SK-N-SH (cell line): ENCODE data around the gene ABHD12. TPM values are rescaled to one million over a fixed set of nuclear protein-coding genes. Genes with fewer than 3 reads are reported as not detected.

Source experiments
- CTCF ChIA-PET: fragments of 300-600, 350-600 bp; formaldehyde crosslinking; extraction: SDS; loops from one replicate; lab custom pipeline; 2021; lab: Yijun Ruan, JAX
- POLR2A ChIA-PET: fragments of 350-600 bp; sonication (Branson Sonifier 250); formaldehyde crosslinking; extraction: SDS; loops from one replicate; lab custom pipeline; 2020; ENCODE audit warnings: antibody characterized with exemption, inconsistent platforms; lab: Yijun Ruan, JAX
- DNase-seq: peaks from one replicate; pipeline ENCODE4 v3.0.0; 2012
- H2AFZ ChIP-seq: fragments of 200-600 bp; sonication (generic); 2 replicates; pipeline ENCODE4 v1.8.1; 2016; ENCODE audit warnings: antibody characterized with exemption, mild to moderate bottlenecking, low read depth
- H3F3A ChIP-seq: fragments of 200-600 bp; sonication (generic); replicated peaks from 2 replicates; pipeline ENCODE3; 2016; ENCODE audit warnings: antibody characterized with exemption, mild to moderate bottlenecking; ENCODE audit not compliant: insufficient read depth
- H3K27ac ChIP-seq, 2 experiments: fragments of 200-500 bp in 1 of 2; fragments of 200-600 bp in 1 of 2; sonication (Bioruptor generic) in 1 of 2; sonication (generic), shearing (Covaris generic) in 1 of 2; 2 replicates each; pipeline versions ENCODE4 v1.5.1 to v1.6.1; 2014 to 2016; ENCODE audit warnings: low read depth in 2 of 2, inconsistent platforms in 1 of 2, low read length in 1 of 2, mild to moderate bottlenecking in 1 of 2, mixed read lengths in 1 of 2
- H3K27me3 ChIP-seq: fragments of 200-600 bp; sonication (generic), shearing (Covaris generic); 2 replicates; pipeline ENCODE4 v1.6.1; 2016; ENCODE audit warnings: mixed run types; ENCODE audit not compliant: insufficient read depth
- H3K36me3 ChIP-seq, 2 experiments: fragments of 200-500 bp in 1 of 2; fragments of 200-600 bp in 1 of 2; sonication (Bioruptor generic) in 1 of 2; sonication (generic) in 1 of 2; replicated peaks in 1 of 2; 2 replicates each; pipeline versions ENCODE3 to v1.5.1; 2014 to 2016; ENCODE audit warnings: low read length in 1 of 2, mild to moderate bottlenecking in 1 of 2; ENCODE audit not compliant: insufficient read depth in 2 of 2, control insufficient read depth in 1 of 2
- H3K4me1 ChIP-seq, 2 experiments: fragments of 200-500 bp in 1 of 2; fragments of 200-600 bp in 1 of 2; sonication (Bioruptor generic) in 1 of 2; sonication (generic), shearing (Covaris generic) in 1 of 2; 2 replicates each; pipeline versions ENCODE4 v1.5.1 to v1.6.1; 2014 to 2016; ENCODE audit warnings: low read depth in 1 of 2, low read length in 1 of 2, mixed run types in 1 of 2; ENCODE audit not compliant: insufficient read depth in 2 of 2, control insufficient read depth in 1 of 2
- H3K4me2 ChIP-seq: fragments of 200-600 bp; sonication (generic), shearing (Covaris generic); 2 replicates; pipeline ENCODE4 v1.6.1; 2017; ENCODE audit warnings: mixed run types
- H3K4me3 ChIP-seq, 2 experiments: fragments of 200-500 bp in 1 of 2; fragments of 200-600 bp in 1 of 2; sonication (Bioruptor generic) in 1 of 2; sonication (generic), shearing (Covaris generic) in 1 of 2; 2 replicates each; pipeline versions ENCODE4 v1.5.1 to v1.8.1; 2014 to 2016; ENCODE audit warnings: low read depth in 2 of 2, inconsistent platforms in 1 of 2, low read length in 1 of 2, mild to moderate bottlenecking in 1 of 2, mixed read lengths in 1 of 2, moderate library complexity in 1 of 2
- H3K79me2 ChIP-seq: fragments of 200-600 bp; sonication (generic); 2 replicates; pipeline ENCODE4 v1.8.1; 2017; ENCODE audit warnings: mild to moderate bottlenecking; ENCODE audit not compliant: insufficient read depth
- H3K9ac ChIP-seq: fragments of 200-600 bp; sonication (generic); 2 replicates; pipeline ENCODE4 v1.6.1; 2017; ENCODE audit warnings: mixed run types
- H3K9me2 ChIP-seq: fragments of 200-600 bp; sonication (generic); 2 replicates; pipeline ENCODE4 v1.6.1; 2017; ENCODE audit warnings: mixed run types
- H3K9me3 ChIP-seq: fragments of 200-600 bp; sonication (generic); 2 replicates; pipeline ENCODE4 v1.6.1; 2017; ENCODE audit warnings: mixed run types, mild to moderate bottlenecking, moderate library complexity
- H4K20me1 ChIP-seq: fragments of 200-600 bp; sonication (generic); 2 replicates; pipeline ENCODE4 v1.6.1; 2017; ENCODE audit warnings: mild to moderate bottlenecking, mixed run types; ENCODE audit not compliant: insufficient read depth
- CTCF ChIP-seq: fragments of 200-600 bp; sonication (generic); IDR thresholded peaks from 2 replicates; pipeline ENCODE4 v1.6.1; 2017; ENCODE audit warnings: antibody characterized with exemption, mild to moderate bottlenecking, moderate library complexity
- ELF1 ChIP-seq: IDR thresholded peaks from 2 replicates; pipeline ENCODE4 v1.4.0; 2012
- EP300 ChIP-seq, 2 experiments: IDR thresholded peaks; 2 replicates each; pipeline versions ENCODE4 v1.4.0 to v1.6.1; 2012; ENCODE audit warnings: borderline replicate concordance in 1 of 2, low read depth in 1 of 2, low read length in 1 of 2
- FOSL2 ChIP-seq: IDR thresholded peaks from 2 replicates; pipeline ENCODE4 v1.4.0; 2012; ENCODE audit warnings: low read depth, mild to moderate bottlenecking, moderate library complexity, borderline replicate concordance
- FOXJ3 ChIP-seq: sonication (generic); formaldehyde crosslinking; IDR thresholded peaks from 2 replicates; pipeline ENCODE4 v1.5.1; 2020; ENCODE audit warnings: mild to moderate bottlenecking, missing genetic modification reagents
- GATA2 ChIP-seq: sonication (generic); formaldehyde crosslinking; IDR thresholded peaks from 2 replicates; pipeline ENCODE4 v1.5.0; 2020; ENCODE audit warnings: mild to moderate bottlenecking, missing genetic modification reagents
- MAX ChIP-seq: IDR thresholded peaks from 2 replicates; pipeline ENCODE4 v1.4.0; 2012; ENCODE audit warnings: low read depth
- NFIC ChIP-seq: IDR thresholded peaks from 2 replicates; pipeline ENCODE4 v1.4.0; 2012; ENCODE audit warnings: borderline replicate concordance
- POLR2AphosphoS5 ChIP-seq: IDR thresholded peaks from 2 replicates; pipeline ENCODE4 v1.6.1; 2012; ENCODE audit warnings: low read depth, low read length
- RAD21 ChIP-seq: IDR thresholded peaks from 2 replicates; pipeline ENCODE4 v1.6.1; 2012; ENCODE audit warnings: mild to moderate bottlenecking, low read length
- REST ChIP-seq: IDR thresholded peaks from 2 replicates; pipeline ENCODE4 v1.6.1; 2012; ENCODE audit warnings: mild to moderate bottlenecking, low read depth, low read length, moderate library complexity
- RFX5 ChIP-seq: IDR thresholded peaks from 2 replicates; pipeline ENCODE4 v1.6.1; 2012; ENCODE audit warnings: mild to moderate bottlenecking, improper control_type of control experiment, low read length
- TAF1 ChIP-seq: IDR thresholded peaks from 2 replicates; pipeline ENCODE4 v1.6.1; 2012; ENCODE audit warnings: low read depth, mild to moderate bottlenecking, low read length, moderate library complexity, borderline replicate concordance
- TCF12 ChIP-seq: IDR thresholded peaks from 2 replicates; pipeline ENCODE4 v1.4.0; 2012
- YY1 ChIP-seq: IDR thresholded peaks from 2 replicates; pipeline ENCODE4 v1.4.0; 2012; ENCODE audit warnings: low read depth, mild to moderate bottlenecking
- ZBTB33 ChIP-seq: IDR thresholded peaks from 2 replicates; pipeline ENCODE4 v1.4.0; 2012; ENCODE audit warnings: low read depth, borderline replicate concordance
- WGBS: methylation state at CpG from one replicate; pipeline ENCODE4 v1.1.6; 2017; ENCODE audit warnings: low lambda C conversion rate; 5-methylcytosine and 5-hydroxymethylcytosine counted together
- polyA plus RNA-seq, 3 experiments: library from polyadenylated mRNA; depleted of rRNA; stranded (reverse); fragments of >200 nt; gene quantifications; 2 replicates each; pipeline ENCODE4 v1.2.3, GENCODE V29; 2012
- TF ChIP-seq, protein P1 (sequence below): IDR thresholded peaks from 2 replicates; pipeline ENCODE4; 2012
- TF ChIP-seq, protein P2 (sequence below): IDR thresholded peaks from 2 replicates; pipeline ENCODE4 v1.4.0; 2012; ENCODE audit warnings: low read depth, borderline replicate concordance

Gene ABHD12
- polyA plus RNA-seq, 1 of the 3 experiments (the other 2 are of a cell fraction), result 33.5 TPM

- no peak for TF ChIP-seq ELF1
- TF ChIP-seq TAF1, result no peak
- TF ChIP-seq POLR2AphosphoS5, result no peak
- TF ChIP-seq, protein P1, sequence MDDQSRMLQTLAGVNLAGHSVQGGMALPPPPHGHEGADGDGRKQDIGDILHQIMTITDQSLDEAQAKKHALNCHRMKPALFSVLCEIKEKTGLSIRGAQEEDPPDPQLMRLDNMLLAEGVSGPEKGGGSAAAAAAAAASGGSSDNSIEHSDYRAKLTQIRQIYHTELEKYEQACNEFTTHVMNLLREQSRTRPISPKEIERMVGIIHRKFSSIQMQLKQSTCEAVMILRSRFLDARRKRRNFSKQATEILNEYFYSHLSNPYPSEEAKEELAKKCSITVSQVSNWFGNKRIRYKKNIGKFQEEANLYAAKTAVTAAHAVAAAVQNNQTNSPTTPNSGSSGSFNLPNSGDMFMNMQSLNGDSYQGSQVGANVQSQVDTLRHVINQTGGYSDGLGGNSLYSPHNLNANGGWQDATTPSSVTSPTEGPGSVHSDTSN, result no peak
- TF ChIP-seq EP300 (IDR thresholded peaks at IDR 0.05; ENCODE audit: borderline replicate concordance in 1 of 2, low read depth in 1 of 2, low read length in 1 of 2), result no peak
- no peak for TF ChIP-seq YY1
- no peak for TF ChIP-seq FOSL2
- no peak for TF ChIP-seq MAX
These were observed 46.0 kb downstream of the ABHD12 start (continued) for GRCh38 chr20:25344634-25345033.

- H3K9ac ChIP-seq, result no peak overlapping the region
- CTCF ChIA-PET, result no interaction called here
- 95% methylated on average over 9 of the region's 9 CpGs for WGBS
- no peak overlapping the region for H3K27ac ChIP-seq
- H3K4me1 ChIP-seq, result peaks cover 0 to 5% of the 10 kb centered on the region in 2 experiments; a peak in 1 of 4 replicates
- peaks cover 7% of the 10 kb centered on the region; the same call in 1 of the 2 replicates for H4K20me1 ChIP-seq
- H3K27me3 ChIP-seq, result no peaks in the 10 kb centered on the region
- DNase-seq, result no peak
- H3K9me2 ChIP-seq, result no peaks in the 10 kb centered on the region
- H3K4me2 ChIP-seq, result no peak overlapping the region
- no peaks in the 10 kb centered on the region for H3F3A ChIP-seq
- POLR2A ChIA-PET, result no interaction called here
- no peaks in the 10 kb centered on the region for H3K9me3 ChIP-seq
- H3K36me3 ChIP-seq, result peaks cover 0 to 3% of the 10 kb centered on the region in 2 experiments
- no peak overlapping the region for H3K4me3 ChIP-seq
- no peak overlapping the region for H2AFZ ChIP-seq
- peaks cover 42% of the 10 kb centered on the region for H3K79me2 ChIP-seq
- TF ChIP-seq NFIC (no peak), ZBTB33 (no peak), REST (no peak), RAD21 (no peak), GATA2 (CRISPR knock-in tag) (no peak), CTCF (no peak), RFX5 (no peak), MAX (no peak), POLR2AphosphoS5 (no peak), FOXJ3 (CRISPR knock-in tag) (no peak), TCF12 (no peak)
- TF ChIP-seq, protein P2, sequence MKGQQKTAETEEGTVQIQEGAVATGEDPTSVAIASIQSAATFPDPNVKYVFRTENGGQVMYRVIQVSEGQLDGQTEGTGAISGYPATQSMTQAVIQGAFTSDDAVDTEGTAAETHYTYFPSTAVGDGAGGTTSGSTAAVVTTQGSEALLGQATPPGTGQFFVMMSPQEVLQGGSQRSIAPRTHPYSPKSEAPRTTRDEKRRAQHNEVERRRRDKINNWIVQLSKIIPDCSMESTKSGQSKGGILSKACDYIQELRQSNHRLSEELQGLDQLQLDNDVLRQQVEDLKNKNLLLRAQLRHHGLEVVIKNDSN, result no peak
- TF ChIP-seq, protein P1, result no peak
These were observed 48.6 kb downstream of the ABHD12 start for GRCh38 chr20:25341716-25342680.
